HG03066 (cell line): ENCODE results near the gene CTTNBP2.
"Not testable (repeated sequence)": the region's sequence is repeated elsewhere in the genome, so short reads cannot be mapped to it uniquely, and the experiment has no call there.

Experiments
- ATAC-seq: cut with Tn5 transposase; IDR thresholded peaks from one replicate; pipeline ENCODE4 v1.9.1; 2021; ENCODE audit warnings: low read depth; ENCODE audit not compliant: unreplicated experiment

Gene CTTNBP2

GRCh38 chr7:117751775-117752174, 121.5 kb downstream of the CTTNBP2 start:
- ATAC-seq: no peak

GRCh38 chr7:117750612-117751563, 122.4 kb downstream of the CTTNBP2 start:
- peak; percentile 63 for ATAC-seq

- no peak for ATAC-seq
These were observed 131.3 kb downstream of the CTTNBP2 start for GRCh38 chr7:117741962-117742361.

GRCh38 chr7:117739085-117739484, 134.2 kb downstream of the CTTNBP2 start:
- ATAC-seq: no peak

- no peak for ATAC-seq
These were observed 135.3 kb downstream of the CTTNBP2 start for GRCh38 chr7:117737926-117738325.

- peak; percentile 91 for ATAC-seq
These were observed 141.8 kb downstream of the CTTNBP2 start for GRCh38 chr7:117731455-117731854.

GRCh38 chr7:117730390-117730789, 142.9 kb downstream of the CTTNBP2 start:
- ATAC-seq: no peak

GRCh38 chr7:117728890-117729624, 144.2 kb downstream of the CTTNBP2 start:
- ATAC-seq: no peak

GRCh38 chr7:117724898-117725297, 148.3 kb downstream of the CTTNBP2 start:
- no peak for ATAC-seq

- no peak for ATAC-seq
These were observed 153.9 kb downstream of the CTTNBP2 start for GRCh38 chr7:117719377-117719776.

GRCh38 chr7:117718116-117718835, 155.0 kb downstream of the CTTNBP2 start:
- ATAC-seq: no peak

- ATAC-seq: no peak
These were observed 155.9 kb downstream of the CTTNBP2 start for GRCh38 chr7:117717357-117717756.

- no peak for ATAC-seq
These were observed 156.4 kb downstream of the CTTNBP2 start for GRCh38 chr7:117716707-117717299.

- ATAC-seq: peak; percentile 81
These were observed 157.3 kb downstream of the CTTNBP2 start for GRCh38 chr7:117715784-117716445.

GRCh38 chr7:117711556-117711955, 161.7 kb downstream of the CTTNBP2 start:
- no peak for ATAC-seq

GRCh38 chr7:117708173-117708572, 165.1 kb downstream of the CTTNBP2 start:
- ATAC-seq: not testable (repeated sequence)

GRCh38 chr7:117707080-117707479, 166.2 kb downstream of the CTTNBP2 start:
- ATAC-seq: no peak

GRCh38 chr7:117706210-117706609, 167.0 kb downstream of the CTTNBP2 start:
- ATAC-seq: no peak

GRCh38 chr7:117705630-117706029, 167.6 kb downstream of the CTTNBP2 start:
- no peak for ATAC-seq

- no peak for ATAC-seq
These were observed 169.2 kb downstream of the CTTNBP2 start for GRCh38 chr7:117704063-117704462.
